ENCODE measurements around the gene ANAPC7.
"Not testable (repeated sequence)": the region's sequence is repeated elsewhere in the genome, so short reads cannot be mapped to it uniquely, and the experiment has no call there.

Gene ANAPC7

DNA sequence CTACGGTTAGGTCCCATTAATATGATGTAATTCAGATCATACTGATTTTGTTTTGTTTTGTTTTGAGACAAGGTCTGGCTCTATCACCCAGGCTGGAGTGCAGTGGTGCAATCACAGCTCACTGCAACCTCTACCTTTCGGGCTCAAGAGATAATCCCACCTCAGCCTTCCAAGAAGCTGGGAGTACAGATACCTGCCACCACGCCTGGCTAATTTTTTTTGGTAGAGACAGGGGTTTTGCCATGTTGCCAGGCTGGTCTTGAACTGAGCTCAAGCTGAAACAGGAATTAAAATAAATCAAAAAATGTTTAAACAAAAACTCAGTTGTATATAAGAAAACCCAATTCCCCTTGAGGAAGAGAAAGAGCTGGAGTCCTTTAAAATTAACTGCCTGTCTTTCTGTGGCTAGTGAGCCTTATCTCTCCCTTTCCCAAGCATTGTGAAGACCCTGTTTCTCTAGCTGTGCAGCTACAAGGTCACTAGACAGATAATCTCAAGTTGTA lies 17.7 kb upstream of the ANAPC7 start:
- H3K36me3 ChIP-seq (ENCODE audit: control insufficient read depth, insufficient read depth, low read length) = no peaks in the 10 kb centered on the region
- no CpG with 5 or more reads among the region's 3 CpGs for whole genome bisulfite sequencing, 2 experiments (ENCODE audit: insufficient coverage in 2 of 2)
- H3K4me1 ChIP-seq (ENCODE audit: control insufficient read depth, insufficient read depth, low read length, poor library complexity, severe bottlenecking) = no peaks in the 10 kb centered on the region
- no peak overlapping the region for H3K4me3 ChIP-seq (ENCODE audit: extremely low read depth, insufficient read depth, low read length, poor library complexity, severe bottlenecking)
- H3K9me3 ChIP-seq (ENCODE audit: control insufficient read depth, low read length) = no peaks in the 10 kb centered on the region
- H3K27ac ChIP-seq (ENCODE audit: low read depth, low read length, severe bottlenecking) = no peak overlapping the region

DNA sequence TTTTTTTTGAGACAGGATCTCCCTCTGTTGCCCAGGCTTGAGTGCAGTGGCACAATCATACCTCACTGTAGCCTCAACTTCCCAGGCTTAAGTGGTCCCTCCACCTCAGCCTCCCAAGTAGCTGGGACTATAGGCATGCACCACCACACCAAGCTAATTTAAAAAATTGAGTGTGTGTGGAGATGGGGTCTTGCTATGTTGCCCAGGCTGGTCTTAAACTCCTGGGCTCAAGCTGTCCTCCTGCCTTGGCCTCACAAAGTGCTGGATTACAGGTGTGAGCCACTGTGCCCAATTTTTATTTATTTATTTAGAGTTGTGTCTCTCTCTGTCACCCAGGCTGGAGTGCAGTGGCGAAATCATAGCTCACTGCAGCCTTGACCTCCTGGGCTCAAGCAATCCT lies 17.1 kb upstream of the ANAPC7 start:
- not testable (repeated sequence) for H3K36me3 ChIP-seq (ENCODE audit: control insufficient read depth, insufficient read depth, low read length); H3K9me3 ChIP-seq (ENCODE audit: control insufficient read depth, low read length); H3K4me1 ChIP-seq (ENCODE audit: control insufficient read depth, insufficient read depth, low read length, poor library complexity, severe bottlenecking); H3K4me3 ChIP-seq (ENCODE audit: extremely low read depth, insufficient read depth, low read length, poor library complexity, severe bottlenecking); H3K27ac ChIP-seq (ENCODE audit: low read depth, low read length, severe bottlenecking)
- 100% methylated on average over 1 of the region's 1 CpG for WGBS, 2 experiments (ENCODE audit: insufficient coverage in 2 of 2)

DNA sequence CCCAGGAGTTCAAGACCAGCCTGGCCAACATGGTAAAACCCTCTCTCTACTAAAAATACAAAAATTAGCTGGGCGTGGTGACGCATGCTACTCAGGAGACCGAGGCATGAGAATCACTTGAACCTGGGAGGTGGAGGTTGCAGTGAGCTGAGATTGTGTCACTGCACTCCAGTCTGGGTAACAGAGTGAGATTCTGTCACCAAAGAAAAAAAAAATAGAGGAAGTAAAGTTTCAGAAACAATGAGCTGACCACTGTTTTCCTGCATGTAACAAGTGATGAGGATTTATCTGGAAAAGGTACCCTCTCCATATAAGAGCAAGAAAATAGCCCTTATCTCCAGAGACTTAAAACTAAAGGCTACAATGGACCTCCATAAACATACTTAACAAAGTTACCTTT lies 13.6 kb upstream of the ANAPC7 start:
- H3K4me1 ChIP-seq (ENCODE audit: control insufficient read depth, insufficient read depth, low read length, poor library complexity, severe bottlenecking); H3K4me3 ChIP-seq (ENCODE audit: extremely low read depth, insufficient read depth, low read length, poor library complexity, severe bottlenecking); H3K9me3 ChIP-seq (ENCODE audit: control insufficient read depth, low read length); H3K36me3 ChIP-seq (ENCODE audit: control insufficient read depth, insufficient read depth, low read length); H3K27ac ChIP-seq (ENCODE audit: low read depth, low read length, severe bottlenecking): not testable (repeated sequence)
- WGBS, 2 experiments (ENCODE audit: insufficient coverage in 2 of 2) = 80 to 94% methylated on average over 1 to 3 of the region's 3 CpGs

DNA sequence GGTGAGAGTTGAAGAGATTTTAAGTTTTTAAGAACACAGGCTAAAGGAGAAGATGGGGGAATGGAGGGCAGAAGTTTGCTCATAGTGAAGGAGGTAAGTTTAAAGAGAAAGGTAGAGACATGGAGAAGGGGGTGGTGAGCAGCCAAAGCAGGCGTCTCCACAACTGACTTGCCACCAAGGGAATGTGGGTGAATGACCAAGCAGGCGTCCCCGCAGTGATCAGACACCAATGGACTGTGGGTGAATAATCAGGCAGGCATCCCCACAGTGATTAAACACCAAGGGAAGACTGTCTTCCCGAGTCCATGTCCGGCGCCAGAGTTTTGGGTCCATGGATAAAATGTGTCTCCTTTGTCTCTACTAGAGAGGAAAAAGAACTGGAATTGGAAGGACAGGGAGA lies 6.6 kb upstream of the ANAPC7 start:
- not testable (repeated sequence) for H3K9me3 ChIP-seq (ENCODE audit: control insufficient read depth, low read length); H3K4me1 ChIP-seq (ENCODE audit: control insufficient read depth, insufficient read depth, low read length, poor library complexity, severe bottlenecking)

DNA sequence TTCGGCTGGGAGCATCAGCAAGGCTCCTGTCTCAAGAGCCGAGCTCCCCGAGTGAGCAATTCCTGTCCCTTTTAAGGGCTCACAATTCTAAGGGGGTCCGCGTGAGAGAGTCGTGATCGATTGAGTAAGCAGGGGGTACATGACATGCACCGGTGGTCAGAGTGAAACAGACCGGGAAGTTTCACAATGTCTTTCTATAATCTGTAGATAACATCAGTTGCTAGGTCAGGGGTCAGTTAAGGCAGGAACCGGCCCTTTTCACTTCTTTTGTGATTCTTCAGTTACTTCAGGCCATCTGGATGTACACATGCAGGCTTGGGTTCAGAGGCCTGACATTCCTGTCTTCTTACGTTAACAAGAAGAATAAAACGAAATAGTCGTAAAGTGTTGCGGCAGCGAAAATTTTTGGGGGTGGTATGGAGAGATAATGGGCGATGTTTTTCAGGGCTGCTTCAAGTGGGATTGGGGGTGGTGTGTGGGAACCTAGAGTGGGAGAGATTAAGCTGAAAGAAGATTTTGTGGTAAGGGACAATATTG lies 1.7 kb upstream of the ANAPC7 start:
- H3K27ac ChIP-seq (ENCODE audit: low read depth, low read length, severe bottlenecking); H3K4me1 ChIP-seq (ENCODE audit: control insufficient read depth, insufficient read depth, low read length, poor library complexity, severe bottlenecking); H3K9me3 ChIP-seq (ENCODE audit: control insufficient read depth, low read length); H3K4me3 ChIP-seq (ENCODE audit: extremely low read depth, insufficient read depth, low read length, poor library complexity, severe bottlenecking): not testable (repeated sequence)
- peaks cover 17% of the 10 kb centered on the region for H3K36me3 ChIP-seq (ENCODE audit: control insufficient read depth, insufficient read depth, low read length)
- WGBS, 2 experiments (ENCODE audit: insufficient coverage in 2 of 2) = 96 to 99% methylated on average over 12 to 15 of the region's 16 CpGs

More for the DNA sequence above, 6.6 kb upstream of the ANAPC7 start:
- H3K4me3 ChIP-seq (ENCODE audit: extremely low read depth, insufficient read depth, low read length, poor library complexity, severe bottlenecking); H3K36me3 ChIP-seq (ENCODE audit: control insufficient read depth, insufficient read depth, low read length); H3K27ac ChIP-seq (ENCODE audit: low read depth, low read length, severe bottlenecking): not testable (repeated sequence)
- WGBS, 2 experiments (ENCODE audit: insufficient coverage in 2 of 2) = 93 to 94% methylated on average over 6 of the region's 6 CpGs

DNA sequence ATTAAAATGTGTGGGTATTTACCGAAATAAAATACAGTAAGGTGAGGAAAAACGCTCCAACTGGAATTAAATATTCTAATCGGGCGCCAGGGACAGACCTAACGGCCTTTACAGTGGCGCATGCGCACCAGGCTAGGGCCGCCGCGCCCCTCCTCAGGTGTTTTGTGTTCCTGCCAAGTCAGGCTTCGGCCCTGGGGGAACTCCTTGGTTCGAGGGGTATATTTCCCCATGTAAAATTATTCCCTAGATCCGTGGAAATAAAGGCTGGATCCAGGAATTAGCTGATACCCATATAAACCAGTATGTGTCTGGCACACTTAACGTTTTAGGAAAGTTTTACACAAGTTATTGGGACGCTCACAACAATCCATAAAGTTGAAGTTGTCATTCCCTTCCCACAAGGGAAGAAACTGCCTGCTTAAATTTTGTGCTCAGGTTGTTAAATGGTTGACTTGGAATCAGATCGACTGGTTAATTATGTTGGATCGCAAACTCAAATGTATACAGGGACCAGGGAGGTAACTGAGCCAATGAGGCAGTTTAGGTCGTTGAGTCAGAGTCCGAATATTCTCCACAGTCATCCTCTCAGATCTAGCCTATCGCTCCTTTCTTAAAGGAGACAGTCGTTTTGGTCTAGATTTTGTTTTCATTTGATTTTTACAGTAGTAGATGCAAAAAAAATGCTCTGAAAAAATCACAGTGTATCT lies 621 bp upstream of the ANAPC7 start:
- WGBS, 2 experiments (ENCODE audit: insufficient coverage in 2 of 2) = 23% methylated on average over 15 to 18 of the region's 21 CpGs
- Histone ChIP-seq H3K4me3 (ENCODE audit: extremely low read depth, insufficient read depth, low read length, poor library complexity, severe bottlenecking) (peak overlapping the region; percentile 88), H3K36me3 (ENCODE audit: control insufficient read depth, insufficient read depth, low read length) (peaks cover 26% of the 10 kb centered on the region), H3K27ac (ENCODE audit: low read depth, low read length, severe bottlenecking) (peak overlapping the region; percentile 98), H3K4me1 (ENCODE audit: control insufficient read depth, insufficient read depth, low read length, poor library complexity, severe bottlenecking) (no peaks in the 10 kb centered on the region), H3K9me3 (ENCODE audit: control insufficient read depth, low read length) (no peaks in the 10 kb centered on the region)

DNA sequence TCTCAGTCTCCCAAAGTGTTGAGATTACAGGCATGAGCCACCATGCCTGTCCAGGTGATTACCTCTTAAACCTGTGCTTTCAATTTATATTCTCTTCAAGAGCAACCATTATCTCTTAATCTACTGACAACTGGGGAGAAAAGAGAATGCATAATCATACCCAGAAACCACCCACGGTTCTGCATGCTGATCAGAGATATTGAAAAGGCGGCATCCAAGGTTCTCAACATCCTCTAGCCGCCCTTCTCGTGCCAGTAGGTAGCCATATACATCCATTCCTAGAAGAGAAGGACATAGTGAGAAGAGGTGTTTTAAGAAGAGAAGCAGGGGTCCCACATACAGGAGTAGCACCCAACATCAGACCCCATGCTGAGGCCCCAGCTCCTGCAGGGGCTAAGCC lies 20.8 kb downstream of the ANAPC7 start:
- Histone ChIP-seq H3K4me3 (ENCODE audit: extremely low read depth, insufficient read depth, low read length, poor library complexity, severe bottlenecking) (no peak overlapping the region), H3K36me3 (ENCODE audit: control insufficient read depth, insufficient read depth, low read length) (peaks cover 90% of the 10 kb centered on the region), H3K4me1 (ENCODE audit: control insufficient read depth, insufficient read depth, low read length, poor library complexity, severe bottlenecking) (no peaks in the 10 kb centered on the region), H3K9me3 (ENCODE audit: control insufficient read depth, low read length) (no peaks in the 10 kb centered on the region), H3K27ac (ENCODE audit: low read depth, low read length, severe bottlenecking) (no peak overlapping the region)
- WGBS, 2 experiments (ENCODE audit: insufficient coverage in 2 of 2) = 100% methylated on average over 3 of the region's 4 CpGs; no CpG with 5 or more reads in 1 of the 2 experiments

DNA sequence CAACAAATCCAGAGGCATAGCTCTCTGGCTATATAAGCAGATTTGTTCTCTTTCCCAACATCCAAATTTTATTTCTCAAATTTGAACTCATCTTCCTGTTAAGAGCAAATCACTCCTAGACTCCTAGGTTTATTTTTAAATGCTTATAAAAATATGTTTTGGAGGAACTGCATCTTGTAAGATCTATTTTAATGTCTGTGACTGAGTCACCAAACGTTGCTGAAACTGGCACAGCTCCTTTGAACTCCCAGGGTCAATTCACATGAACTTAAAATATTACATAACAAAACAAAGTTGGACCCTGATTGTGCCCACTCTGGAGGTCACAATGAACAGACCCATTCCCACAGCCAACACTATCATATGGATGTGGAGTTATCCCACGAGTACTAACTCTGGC lies 23.9 kb downstream of the ANAPC7 start:
- WGBS, 2 experiments (ENCODE audit: insufficient coverage in 2 of 2) = 100% methylated on average over 1 to 2 of the region's 2 CpGs
- H3K4me1 ChIP-seq (ENCODE audit: control insufficient read depth, insufficient read depth, low read length, poor library complexity, severe bottlenecking) = no peaks in the 10 kb centered on the region
- H3K27ac ChIP-seq (ENCODE audit: low read depth, low read length, severe bottlenecking) = no peak overlapping the region
- no peak overlapping the region for H3K4me3 ChIP-seq (ENCODE audit: extremely low read depth, insufficient read depth, low read length, poor library complexity, severe bottlenecking)
- H3K9me3 ChIP-seq (ENCODE audit: control insufficient read depth, low read length) = no peaks in the 10 kb centered on the region
- H3K36me3 ChIP-seq (ENCODE audit: control insufficient read depth, insufficient read depth, low read length) = peaks cover 88% of the 10 kb centered on the region

DNA sequence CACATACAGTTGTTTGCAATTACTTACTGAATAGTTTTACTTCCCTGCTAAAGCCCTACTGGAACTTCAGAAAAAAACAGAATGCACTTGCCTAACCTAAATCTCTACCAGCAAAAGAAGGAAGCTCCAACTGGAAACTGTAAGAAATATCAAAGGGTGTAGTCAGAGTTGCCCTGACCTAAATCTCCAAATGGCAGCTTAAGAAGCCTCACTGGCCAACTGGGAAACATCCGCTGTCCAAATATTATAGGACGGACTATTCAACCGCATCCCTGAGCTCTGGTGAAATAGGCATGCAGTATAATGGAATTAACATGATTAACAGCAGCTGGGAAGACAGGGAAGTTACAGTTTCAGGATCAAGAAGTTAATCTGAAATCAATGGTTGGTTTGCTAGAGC lies 24.3 kb downstream of the ANAPC7 start:
- 96 to 100% methylated on average over 3 of the region's 3 CpGs for WGBS, 2 experiments (ENCODE audit: insufficient coverage in 2 of 2)
- H3K4me1 ChIP-seq (ENCODE audit: control insufficient read depth, insufficient read depth, low read length, poor library complexity, severe bottlenecking) = no peaks in the 10 kb centered on the region
- peaks cover 89% of the 10 kb centered on the region for H3K36me3 ChIP-seq (ENCODE audit: control insufficient read depth, insufficient read depth, low read length)
- H3K4me3 ChIP-seq (ENCODE audit: extremely low read depth, insufficient read depth, low read length, poor library complexity, severe bottlenecking) = no peak overlapping the region
- no peak overlapping the region for H3K27ac ChIP-seq (ENCODE audit: low read depth, low read length, severe bottlenecking)
- no peaks in the 10 kb centered on the region for H3K9me3 ChIP-seq (ENCODE audit: control insufficient read depth, low read length)

DNA sequence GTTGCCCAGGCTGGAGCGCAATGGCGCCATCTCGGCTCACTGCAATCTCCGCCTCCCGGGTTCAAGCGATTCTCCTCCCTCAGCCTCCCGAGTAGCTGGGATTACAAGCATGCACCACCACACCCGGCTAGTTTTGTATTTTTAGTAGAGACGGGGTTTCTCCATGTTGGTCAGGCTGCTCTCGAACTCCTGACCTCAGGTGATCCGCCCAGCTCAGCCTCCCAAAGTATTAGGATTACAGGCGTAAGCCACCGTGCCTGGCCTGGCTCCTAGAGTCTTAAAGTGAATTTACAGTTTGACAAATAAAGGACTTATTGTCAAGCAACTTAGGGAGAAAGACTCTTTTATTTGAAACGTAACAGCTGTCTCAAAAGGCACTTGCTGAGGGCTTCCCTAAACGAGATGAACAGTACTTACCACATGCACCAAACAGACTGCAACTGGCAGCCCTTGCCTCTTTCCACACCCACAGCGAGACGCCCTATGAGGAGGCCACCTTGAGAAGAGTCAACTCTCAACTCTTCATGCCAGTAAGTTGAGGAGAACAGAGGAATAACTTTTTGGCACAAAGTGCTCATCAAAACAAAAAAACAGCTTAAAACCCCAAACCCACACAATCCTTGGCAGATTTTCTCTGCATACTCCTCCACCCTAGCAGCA lies 25.2 kb downstream of the ANAPC7 start:
- WGBS, 2 experiments (ENCODE audit: insufficient coverage in 2 of 2) = 94 to 99% methylated on average over 13 to 14 of the region's 17 CpGs
- peaks cover 95% of the 10 kb centered on the region for H3K36me3 ChIP-seq (ENCODE audit: control insufficient read depth, insufficient read depth, low read length)
- not testable (repeated sequence) for H3K9me3 ChIP-seq (ENCODE audit: control insufficient read depth, low read length); H3K27ac ChIP-seq (ENCODE audit: low read depth, low read length, severe bottlenecking); H3K4me1 ChIP-seq (ENCODE audit: control insufficient read depth, insufficient read depth, low read length, poor library complexity, severe bottlenecking); H3K4me3 ChIP-seq (ENCODE audit: extremely low read depth, insufficient read depth, low read length, poor library complexity, severe bottlenecking)

All from mesodermal cell (in vitro differentiated cells).